Common myeloid progenitor, CD34-positive (primary cell): Measurements from ENCODE around the gene ANKH.
A peak's percentile ranks its signal among the peaks of the same experiment; 100 is the strongest.

ENCODE experiments used
- CTCF ChIA-PET: fragments of 350-600 bp; sonication (Branson Sonifier 250); formaldehyde crosslinking; loops from one replicate; lab custom pipeline; 2021; ENCODE audit warnings: antibody characterized with exemption; lab: Charles Lee
- POLR2A ChIA-PET: fragments of 350-600 bp; sonication (Branson Sonifier 250); formaldehyde crosslinking; loops from one replicate; lab custom pipeline; 2021; ENCODE audit warnings: antibody characterized with exemption; lab: Charles Lee
- DNase-seq, 3 donors: peaks; one replicate each; pipeline versions ENCODE4 v3.0.0 to v3.0.0-alpha.2; 2013
- H3K27ac ChIP-seq, 2 experiments: 1 replicate in 1 of 2; 2 replicates in 1 of 2; pipeline ENCODE4 v1.7.0; 2013; ENCODE audit warnings: inconsistent platforms in 2 of 2, low read length in 2 of 2, mild to moderate bottlenecking in 2 of 2, low read depth in 1 of 2, moderate library complexity in 1 of 2; ENCODE audit not compliant: severe bottlenecking in 2 of 2, insufficient read depth in 1 of 2, poor library complexity in 1 of 2
- H3K27me3 ChIP-seq, 5 experiments: replicated peaks in 2 of 5; 1 replicate in 3 of 5; 2 replicates in 2 of 5; pipeline versions ENCODE4 v1.6.1 to v1.7.0; 2013; ENCODE audit warnings: low read length in 4 of 5, mild to moderate bottlenecking in 2 of 5, moderate library complexity in 2 of 5, inconsistent platforms in 1 of 5; ENCODE audit not compliant: insufficient read depth in 5 of 5, control insufficient read depth in 4 of 5
- H3K36me3 ChIP-seq, 4 experiments: 1 replicate in 2 of 4; 2 replicates in 2 of 4; pipeline versions ENCODE4 v1.6.1 to v1.7.0; 2013; ENCODE audit warnings: low read length in 3 of 4, control low read depth in 1 of 4, mild to moderate bottlenecking in 1 of 4; ENCODE audit not compliant: control insufficient read depth in 4 of 4, insufficient read depth in 4 of 4
- H3K4me1 ChIP-seq, 4 experiments: 1 replicate in 3 of 4; 2 replicates in 1 of 4; pipeline versions ENCODE4 v1.6.1 to v1.7.1; 2013; ENCODE audit warnings: low read length in 3 of 4, mild to moderate bottlenecking in 3 of 4, control low read depth in 1 of 4, inconsistent platforms in 1 of 4, moderate library complexity in 1 of 4; ENCODE audit not compliant: control insufficient read depth in 4 of 4, insufficient read depth in 4 of 4; ENCODE audit errors: control extremely low read depth in 1 of 4
- H3K4me3 ChIP-seq, 7 experiments: 1 replicate in 4 of 7; 2 replicates in 3 of 7; pipeline versions ENCODE4 v1.5.1 to v1.7.0; 2013; ENCODE audit warnings: mild to moderate bottlenecking in 7 of 7, low read length in 6 of 7, moderate library complexity in 6 of 7, inconsistent platforms in 2 of 7, low read depth in 2 of 7, control low read depth in 1 of 7; ENCODE audit not compliant: insufficient read depth in 4 of 7, control insufficient read depth in 1 of 7; ENCODE audit errors: extremely low read depth in 1 of 7
- H3K9me3 ChIP-seq, 5 experiments: 1 replicate in 4 of 5; 2 replicates in 1 of 5; pipeline versions ENCODE4 v1.6.1 to v1.7.1; 2013; ENCODE audit warnings: low read length in 4 of 5, mild to moderate bottlenecking in 2 of 5, inconsistent platforms in 1 of 5, low read depth in 1 of 5, moderate library complexity in 1 of 5; ENCODE audit not compliant: control insufficient read depth in 4 of 5, insufficient read depth in 2 of 5; ENCODE audit errors: control extremely low read depth in 1 of 5
- WGBS: methylation state at CpG from one replicate; pipeline ENCODE4 v1.1.5; 2013; ENCODE audit not compliant: insufficient coverage; 5-methylcytosine and 5-hydroxymethylcytosine counted together

The ANKH gene

DNA sequence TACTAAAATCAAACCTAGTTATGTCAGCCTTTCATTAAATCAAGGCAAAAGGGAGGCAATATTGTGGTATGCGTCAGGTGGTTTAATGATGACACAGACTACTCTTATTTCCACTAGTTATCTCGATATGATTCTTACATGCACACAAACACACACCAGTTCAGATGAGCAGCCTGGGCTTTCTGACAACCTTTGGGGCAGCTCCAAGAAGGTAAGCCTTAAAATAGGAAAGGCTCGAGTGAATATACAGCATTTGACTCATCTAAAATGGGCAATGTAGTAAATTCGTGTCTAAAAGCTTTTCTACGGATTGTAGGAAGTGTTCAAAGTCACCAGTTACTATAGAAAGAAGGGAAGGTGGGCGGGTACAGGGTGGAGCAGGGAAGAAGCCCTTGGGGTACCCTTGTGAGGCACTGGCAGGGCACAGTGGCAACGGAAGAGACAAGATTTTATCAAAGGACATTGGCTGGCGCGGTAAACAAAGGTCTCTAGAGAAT, 1.9 kb downstream of the ANKH start:
- WGBS = 13% methylated on average over 7 of the region's 9 CpGs

DNA sequence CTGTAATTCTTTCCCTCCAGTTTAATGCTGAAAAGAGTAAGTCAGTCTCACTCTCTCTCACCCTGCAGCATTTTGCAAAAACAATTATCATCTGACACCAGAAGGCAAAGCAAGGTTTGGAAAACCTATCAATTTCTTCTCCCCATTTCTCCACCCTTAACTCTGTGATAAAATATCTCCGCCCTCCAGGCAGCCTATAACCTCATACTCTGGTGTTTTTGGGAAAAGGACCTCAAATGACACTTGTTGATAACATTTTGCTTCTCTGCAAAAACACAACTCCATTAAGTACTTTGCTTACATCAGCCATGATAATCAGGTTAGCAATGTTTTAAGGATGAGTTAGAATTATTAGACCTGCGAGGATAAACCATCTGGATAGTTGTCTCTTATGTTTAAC, 2.3 kb downstream of the ANKH start:
- POLR2A ChIA-PET = no interaction called here
- Histone ChIP-seq H3K9me3 (no peaks in the 10 kb centered on the region), H3K27ac (no peak overlapping the region), H3K27me3 (no peaks in the 10 kb centered on the region), H3K4me3 (no peak overlapping the region), H3K36me3 (no peaks in the 10 kb centered on the region), H3K4me1 (peaks cover 5 to 28% (median 23%) of the 10 kb centered on the region in 4 experiments)
- DNase-seq = no peak
- WGBS = 100% methylated on average over 1 of the region's 2 CpGs
- CTCF ChIA-PET = no interaction called here

More for the DNA sequence above, 1.9 kb downstream of the ANKH start:
- Histone ChIP-seq H3K9me3 (no peaks in the 10 kb centered on the region), H3K27ac (no peak overlapping the region), H3K27me3 (no peaks in the 10 kb centered on the region), H3K36me3 (no peaks in the 10 kb centered on the region), H3K4me1 (peaks cover 5 to 28% (median 23%) of the 10 kb centered on the region in 4 experiments), H3K4me3 (peak overlapping the region in 3 of 7 experiments; percentile 51 to 83 (median 75))
- ChIA-PET CTCF (interaction anchor here (1.0 to 2.0 kb wide), 6 partner anchors 27 to 145 kb away, joined by 3 to 10 read pairs (median 4); no protein-coding TSS in a partner anchor), POLR2A (no interaction called here)
- peak in 1 of 3 donors; percentile 8 for DNase-seq

DNA sequence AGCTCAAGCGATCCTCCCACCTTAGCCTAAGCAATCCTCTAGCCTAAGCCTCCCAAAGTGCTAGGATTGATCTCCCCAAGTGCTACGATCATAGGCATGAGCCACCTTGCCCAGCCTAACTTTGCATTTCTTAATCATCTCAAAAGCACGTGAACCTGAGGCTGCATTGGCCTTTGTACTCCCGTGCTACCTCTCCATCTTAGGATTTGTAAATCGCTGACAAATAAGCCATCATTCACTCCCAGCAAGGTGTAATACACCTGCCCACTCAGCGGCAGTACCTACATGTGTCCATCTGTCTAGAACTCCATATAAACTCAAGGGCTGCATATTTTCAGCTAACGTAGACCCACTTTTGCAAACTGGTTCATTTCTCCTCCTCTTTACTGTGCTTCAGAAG, 2.8 kb downstream of the ANKH start:
- POLR2A ChIA-PET = no interaction called here
- no peak for DNase-seq
- H3K4me3 ChIP-seq = no peak overlapping the region

DNA sequence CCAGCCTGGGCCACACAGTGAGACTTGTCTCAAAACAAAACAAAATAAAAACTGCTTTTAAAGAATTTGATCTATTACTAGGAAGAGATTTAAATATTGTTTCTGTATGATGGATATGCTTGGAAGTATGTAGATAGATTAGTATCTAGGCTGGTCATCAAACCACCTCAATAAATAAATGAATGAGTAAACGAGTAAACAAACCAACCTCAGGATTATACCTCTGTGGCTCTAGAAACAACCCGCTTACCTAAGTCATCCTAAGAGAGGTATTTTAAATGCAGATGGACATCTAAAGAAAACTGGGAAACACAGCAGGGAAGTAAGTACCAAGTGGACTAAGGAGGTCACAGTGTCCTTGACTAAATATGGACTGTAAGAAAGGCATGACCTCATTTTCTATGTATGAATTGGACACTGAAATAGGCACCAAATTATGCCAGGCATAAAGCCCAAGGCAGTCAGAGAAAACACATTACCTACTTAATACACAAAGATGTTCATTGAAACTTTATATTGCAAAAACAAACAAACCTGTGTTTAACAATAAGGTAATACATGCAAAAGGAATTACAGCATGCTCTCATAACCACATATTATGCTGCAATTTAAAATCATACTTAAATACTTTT, 7.3 kb downstream of the ANKH start:
- POLR2A ChIA-PET = no interaction called here
- no peaks in the 10 kb centered on the region for H3K4me1 ChIP-seq
- H3K27me3 ChIP-seq = no peaks in the 10 kb centered on the region
- H3K36me3 ChIP-seq = no peaks in the 10 kb centered on the region
- WGBS = no CpG with 5 or more reads among the region's 2 CpGs
- H3K27ac ChIP-seq = no peak overlapping the region
- no peak for DNase-seq
- H3K4me3 ChIP-seq = no peak overlapping the region
- CTCF ChIA-PET = no interaction called here
- H3K9me3 ChIP-seq = no peaks in the 10 kb centered on the region

More for the DNA sequence above, 2.8 kb downstream of the ANKH start:
- peaks cover 5 to 28% (median 23%) of the 10 kb centered on the region in 4 experiments for H3K4me1 ChIP-seq
- H3K27me3 ChIP-seq = no peaks in the 10 kb centered on the region
- no peaks in the 10 kb centered on the region for H3K36me3 ChIP-seq
- WGBS = 82% methylated on average over 7 of the region's 7 CpGs
- no peak overlapping the region for H3K27ac ChIP-seq
- no peaks in the 10 kb centered on the region for H3K9me3 ChIP-seq
- CTCF ChIA-PET = interaction anchor here (1.7 kb wide), 1 partner anchor 11 kb away, joined by 6 read pairs; no protein-coding TSS in a partner anchor

DNA sequence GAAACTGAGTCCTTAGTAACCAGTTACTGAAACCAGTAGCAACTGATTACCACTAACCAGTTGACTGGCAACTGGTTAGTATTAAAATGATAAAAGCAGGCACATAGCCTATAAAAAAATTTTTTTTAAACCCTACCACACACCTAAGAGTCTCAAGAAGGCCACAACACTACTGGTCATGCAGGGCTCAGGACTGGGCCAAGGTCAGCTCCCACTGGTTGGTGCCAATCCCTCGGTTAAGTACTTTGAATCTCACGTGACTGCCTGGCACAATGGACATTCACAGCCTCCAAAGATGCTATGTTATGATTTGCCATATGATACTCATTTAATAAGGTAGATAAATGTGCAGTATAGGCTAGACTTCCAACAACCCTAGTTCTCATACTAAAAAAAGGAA, 8.5 kb downstream of the ANKH start:
- ChIA-PET CTCF (no interaction called here), POLR2A (no interaction called here)
- H3K9me3 ChIP-seq = no peaks in the 10 kb centered on the region
- H3K4me3 ChIP-seq = no peak overlapping the region
- WGBS = 100% methylated on average over 2 of the region's 2 CpGs
- no peaks in the 10 kb centered on the region for H3K4me1 ChIP-seq
- no peaks in the 10 kb centered on the region for H3K36me3 ChIP-seq
- H3K27me3 ChIP-seq = no peaks in the 10 kb centered on the region
- no peak overlapping the region for H3K27ac ChIP-seq
- DNase-seq = no peak

DNA sequence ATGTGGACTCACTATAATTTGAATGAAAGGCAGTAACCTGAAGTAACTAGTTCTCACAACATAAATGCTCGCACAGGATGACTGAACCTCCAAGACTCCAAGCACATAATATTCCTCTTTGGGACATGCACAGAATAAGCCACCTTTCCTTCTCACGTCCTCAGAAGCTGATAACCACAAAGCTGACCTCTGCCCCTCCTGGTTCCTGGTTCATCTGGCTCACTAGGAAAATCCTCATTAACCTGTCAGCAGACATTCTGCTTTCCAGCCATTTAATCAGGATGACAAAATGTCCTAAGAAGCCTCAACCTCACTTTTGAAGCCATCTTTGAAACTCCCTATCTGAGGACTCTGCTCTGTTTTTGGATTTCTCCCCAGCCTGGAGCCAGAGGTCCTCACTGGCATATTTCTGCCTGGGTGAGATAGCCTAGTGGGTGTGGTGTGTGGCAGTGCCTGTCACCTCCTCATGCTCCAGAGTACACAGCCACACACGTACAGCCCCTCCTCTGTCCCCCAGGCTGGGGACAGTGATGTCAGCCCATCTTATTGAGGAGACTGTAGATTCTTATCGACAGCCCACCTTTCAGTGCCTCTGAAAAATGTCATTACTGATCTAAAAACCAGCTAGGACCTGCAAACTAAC, 10.3 kb downstream of the ANKH start:
- ChIA-PET POLR2A (interaction anchor here (1.0 kb wide), 1 partner anchor 140 kb away, joined by 3 read pairs; no protein-coding TSS in a partner anchor), CTCF (interaction anchor here (1.2 kb wide), 1 partner anchor 134 kb away, joined by 3 read pairs; no protein-coding TSS in a partner anchor)
- H3K4me1 ChIP-seq = no peaks in the 10 kb centered on the region
- 79% methylated on average over 4 of the region's 4 CpGs for WGBS
- no peaks in the 10 kb centered on the region for H3K27me3 ChIP-seq
- H3K4me3 ChIP-seq = no peak overlapping the region
- no peaks in the 10 kb centered on the region for H3K36me3 ChIP-seq
- H3K9me3 ChIP-seq = no peaks in the 10 kb centered on the region
- DNase-seq = no peak
- H3K27ac ChIP-seq = no peak overlapping the region

DNA sequence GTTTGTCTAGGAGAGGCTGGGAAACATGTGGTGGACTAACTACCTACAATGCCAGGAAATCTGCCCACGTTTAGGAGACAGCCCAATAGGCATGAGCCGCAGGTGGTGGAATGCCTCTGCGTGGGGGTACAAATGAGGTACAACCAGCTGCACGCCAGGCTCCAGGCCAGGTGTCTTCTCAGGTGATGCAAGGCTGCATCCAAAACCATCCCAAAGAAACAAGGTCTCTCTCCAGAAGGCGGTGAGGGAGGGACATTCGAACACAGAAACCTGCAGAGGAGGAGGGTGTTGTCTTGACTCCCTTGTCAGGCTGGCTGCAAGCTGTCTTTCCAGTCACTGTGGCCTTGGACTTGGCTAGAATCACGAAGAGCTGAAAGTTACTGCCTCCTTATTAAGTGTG, 11.6 kb downstream of the ANKH start:
- no peak overlapping the region for H3K4me3 ChIP-seq
- 97% methylated on average over 6 of the region's 7 CpGs for WGBS
- H3K27me3 ChIP-seq = no peaks in the 10 kb centered on the region
- H3K36me3 ChIP-seq = no peaks in the 10 kb centered on the region
- no peaks in the 10 kb centered on the region for H3K4me1 ChIP-seq
- POLR2A ChIA-PET = no interaction called here
- no peaks in the 10 kb centered on the region for H3K9me3 ChIP-seq
- CTCF ChIA-PET = interaction anchor here (1.3 kb wide), 1 partner anchor 11 kb away, joined by 3 read pairs; no protein-coding TSS in a partner anchor
- no peak for DNase-seq
- H3K27ac ChIP-seq = no peak overlapping the region
